HG03159 (cell line): ENCODE results near the gene RPTOR.
"Not testable (repeated sequence)": the region's sequence is repeated elsewhere in the genome, so short reads cannot be mapped to it uniquely, and the experiment has no call there.

Experiments used
- ATAC-seq: cut with Tn5 transposase; IDR thresholded peaks from one replicate; pipeline ENCODE4 v1.9.1; 2021; ENCODE audit warnings: mild to moderate bottlenecking, moderate library complexity; ENCODE audit not compliant: unreplicated experiment

Gene RPTOR

GRCh38 chr17:80737106-80738019, 192.7 kb downstream of the RPTOR start:
- peak; percentile 68 for ATAC-seq

DNA sequence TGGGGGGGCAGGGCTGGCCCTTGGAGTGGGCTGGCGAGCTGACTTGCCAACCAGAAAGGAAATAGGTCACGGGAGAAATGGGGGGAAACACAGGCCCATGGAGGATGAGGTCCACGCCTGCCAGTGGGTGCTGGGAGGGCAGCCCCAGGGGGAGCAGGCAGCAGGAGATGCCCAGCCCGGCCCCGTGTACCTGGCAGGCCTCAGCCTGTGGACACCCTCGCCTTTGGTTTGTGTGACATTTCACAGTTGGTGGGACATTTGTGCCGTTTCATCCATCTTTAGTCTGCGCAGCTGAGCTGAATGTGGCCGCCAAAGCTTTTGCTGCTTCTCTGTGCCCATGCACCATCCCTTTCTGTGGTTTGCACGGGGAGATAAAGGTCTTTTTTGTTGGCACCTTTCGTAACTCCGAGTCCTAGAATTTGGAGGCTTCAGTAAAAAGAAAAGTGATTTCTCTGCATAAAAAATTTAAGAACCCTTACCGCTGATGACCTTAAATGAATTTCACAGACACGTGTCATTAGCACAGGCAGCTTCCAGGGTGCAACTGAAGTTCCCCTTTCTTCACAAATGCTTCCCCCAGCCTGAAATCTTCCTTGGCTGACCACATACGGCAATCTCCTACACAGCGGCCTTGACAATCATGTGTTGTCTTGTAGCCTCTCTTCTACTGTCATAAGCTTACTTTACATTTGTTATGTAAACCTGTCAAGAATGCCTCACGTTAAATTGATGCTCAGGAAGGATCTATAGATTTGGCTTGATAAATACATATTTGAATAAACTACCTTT, 193.6 kb downstream of the RPTOR start:
- ATAC-seq, result peak; percentile 23

DNA sequence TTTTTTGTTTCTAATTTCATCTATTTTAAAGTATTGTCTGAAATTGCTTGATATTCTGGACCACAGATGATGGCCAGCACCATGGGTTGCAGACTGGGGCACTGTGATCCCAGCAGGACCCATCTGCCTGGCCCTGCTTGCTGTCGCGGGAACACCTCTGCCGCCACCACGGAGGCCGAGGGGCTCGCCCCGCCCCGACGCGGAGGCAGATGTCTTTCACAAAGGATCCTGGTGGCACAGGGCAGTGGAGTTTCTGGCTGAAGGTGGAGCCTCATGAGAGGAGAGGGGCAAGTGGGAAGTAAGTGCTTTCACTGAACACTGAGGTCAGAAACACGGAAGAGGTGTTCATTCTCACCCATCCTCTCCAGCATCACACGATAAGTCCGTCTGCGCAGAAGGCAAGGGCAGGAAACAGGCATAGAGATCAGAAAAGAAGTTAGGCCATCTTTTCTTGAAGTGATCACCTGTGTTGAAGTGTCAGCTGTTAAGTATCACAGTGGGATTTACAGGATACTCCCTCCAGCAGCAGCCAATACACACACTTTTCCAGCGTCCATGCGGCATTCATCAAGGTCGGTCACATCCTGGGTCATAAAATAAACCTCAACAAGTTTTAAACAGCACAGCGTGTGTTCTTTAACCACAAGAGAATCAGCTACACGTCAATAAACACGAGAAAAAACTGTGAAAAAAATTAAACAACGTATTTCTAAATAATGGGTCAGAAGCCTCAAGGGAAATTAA, 194.5 kb downstream of the RPTOR start:
- ATAC-seq, result no peak

GRCh38 chr17:80740141-80740540, 195.5 kb downstream of the RPTOR start:
- no peak for ATAC-seq

DNA sequence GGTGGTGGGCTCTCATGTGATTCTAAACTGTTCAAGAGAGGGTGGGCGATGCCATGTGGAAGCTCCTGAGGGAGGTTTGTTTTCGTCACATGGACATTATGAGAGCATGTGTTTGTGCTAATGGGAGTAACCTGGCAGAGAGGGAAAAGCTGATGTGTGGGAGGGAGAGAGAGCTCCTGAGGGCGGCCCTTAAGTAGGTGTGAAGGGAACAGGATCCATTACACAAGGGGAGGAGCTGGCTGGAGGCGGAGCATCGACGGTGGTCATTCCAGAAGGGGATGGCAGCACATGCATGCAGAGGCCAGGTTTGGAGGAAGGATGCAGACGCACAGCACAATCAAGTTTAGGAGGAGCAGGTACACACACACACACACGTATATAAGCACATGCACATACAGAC, 197.5 kb downstream of the RPTOR start:
- ATAC-seq, result no peak

DNA sequence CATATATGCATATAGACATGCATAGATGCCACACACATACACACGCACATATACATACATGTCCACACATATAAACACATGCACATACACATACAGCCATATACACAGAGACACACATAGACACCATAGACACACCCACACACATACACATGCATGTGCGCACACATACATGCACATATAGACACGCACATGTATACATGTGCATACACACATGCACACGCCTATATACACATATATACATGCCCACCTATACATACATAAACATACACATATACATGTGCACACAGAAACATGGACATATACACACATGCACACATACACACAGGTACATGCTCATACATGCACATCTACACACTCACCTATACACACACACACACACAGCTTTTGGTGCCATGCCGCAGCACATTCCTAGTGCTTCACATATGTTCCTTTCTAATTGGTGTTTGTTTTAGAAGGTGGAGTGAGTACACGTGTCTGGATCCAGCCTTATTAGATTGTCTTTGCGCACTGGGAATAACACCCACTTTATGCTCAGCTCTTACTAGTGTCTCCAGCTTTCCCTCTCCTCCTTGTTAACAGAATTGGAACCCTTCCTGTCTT, 198.0 kb downstream of the RPTOR start:
- ATAC-seq, result no peak

GRCh38 chr17:80743181-80743771, 198.6 kb downstream of the RPTOR start:
- no peak for ATAC-seq

DNA sequence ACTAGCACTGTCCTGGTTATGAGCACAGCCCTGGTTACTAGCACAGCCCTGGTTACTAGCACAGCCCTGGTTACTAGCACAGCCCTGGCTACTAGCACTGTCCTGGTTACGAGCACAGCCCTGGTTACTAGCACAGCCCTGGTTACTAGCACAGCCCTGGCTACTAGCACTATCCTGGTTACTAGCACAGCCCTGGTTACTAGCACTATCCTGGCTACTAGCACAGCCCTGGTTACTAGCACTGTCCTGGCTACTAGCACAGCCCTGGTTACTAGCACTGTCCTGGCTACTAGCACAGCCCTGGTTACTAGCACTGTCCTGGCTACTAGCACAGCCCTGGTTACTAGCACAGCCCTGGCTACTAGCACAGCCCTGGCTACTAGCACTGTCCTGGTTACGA, 199.3 kb downstream of the RPTOR start:
- not testable (repeated sequence) for ATAC-seq

GRCh38 chr17:80744725-80745124, 200.1 kb downstream of the RPTOR start:
- not testable (repeated sequence) for ATAC-seq

DNA sequence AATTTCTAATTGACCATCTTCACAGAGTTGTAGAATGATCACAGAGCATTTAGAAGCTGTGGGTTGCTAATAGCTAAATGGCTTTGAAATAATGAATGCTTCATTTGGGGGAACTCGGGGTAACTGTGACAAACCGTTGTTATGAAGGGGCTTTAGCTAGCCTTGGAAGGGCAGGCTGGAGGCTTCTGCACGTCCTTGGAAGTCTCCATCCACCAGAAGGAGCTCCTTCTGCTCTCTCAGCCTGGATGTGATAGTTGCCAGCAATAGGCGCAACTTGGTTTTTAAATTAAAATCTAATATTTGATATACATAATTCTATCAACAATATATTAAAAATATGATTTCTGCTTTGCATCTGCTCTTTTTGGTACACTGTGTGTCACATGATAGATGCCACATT, 200.5 kb downstream of the RPTOR start:
- ATAC-seq, result no peak

DNA sequence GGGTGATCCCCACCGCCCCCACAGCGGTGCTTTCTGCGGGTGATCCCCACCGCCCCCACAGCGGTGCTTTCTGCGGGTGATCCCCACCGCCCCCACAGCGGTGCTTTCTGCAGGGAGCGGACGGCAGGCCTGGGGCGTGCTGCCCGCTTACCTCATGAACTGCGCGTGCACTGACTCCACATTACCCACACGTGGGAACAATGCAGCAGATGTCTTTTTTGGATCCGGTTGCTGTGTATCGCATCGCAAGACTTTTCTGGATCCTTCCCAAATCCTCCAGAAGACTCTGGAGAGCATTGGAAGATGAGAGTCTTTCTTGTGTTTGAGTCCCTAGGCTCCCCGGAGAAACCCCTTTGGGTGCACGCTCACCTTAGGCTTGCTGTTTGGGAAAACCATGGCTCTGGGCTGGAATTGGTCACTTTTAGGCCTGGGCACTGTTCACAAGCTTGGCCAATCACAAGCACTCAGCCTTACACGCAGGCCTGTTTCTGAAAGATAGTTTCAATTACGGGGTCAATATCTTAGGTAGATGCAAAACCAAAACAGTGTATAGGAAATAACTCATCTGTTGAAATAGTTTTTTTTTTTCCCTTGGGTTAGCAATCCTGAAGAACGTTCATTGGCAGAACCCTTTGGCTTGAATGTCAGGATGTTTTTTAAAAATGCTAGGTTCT, 201.8 kb downstream of the RPTOR start:
- ATAC-seq, result no peak

DNA sequence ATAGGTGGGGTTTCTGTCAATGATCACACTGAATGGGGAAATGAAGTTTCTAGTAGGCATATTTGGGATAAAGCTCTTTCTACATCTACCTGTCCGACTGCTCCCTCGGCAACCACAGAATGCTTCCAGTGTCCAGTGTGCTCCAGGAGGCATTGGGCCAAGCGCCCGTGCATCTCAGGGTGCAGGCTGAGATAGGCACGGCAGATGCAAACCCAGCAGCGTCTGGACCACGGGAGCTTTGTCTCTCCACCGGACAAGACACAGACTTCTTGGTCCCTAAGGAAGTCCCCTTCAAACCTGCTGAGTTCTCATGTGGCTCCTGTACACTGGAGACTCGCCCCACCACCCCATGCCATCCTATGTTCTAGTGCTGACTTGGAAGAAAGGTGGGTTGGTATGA, 202.8 kb downstream of the RPTOR start:
- ATAC-seq, result no peak

DNA sequence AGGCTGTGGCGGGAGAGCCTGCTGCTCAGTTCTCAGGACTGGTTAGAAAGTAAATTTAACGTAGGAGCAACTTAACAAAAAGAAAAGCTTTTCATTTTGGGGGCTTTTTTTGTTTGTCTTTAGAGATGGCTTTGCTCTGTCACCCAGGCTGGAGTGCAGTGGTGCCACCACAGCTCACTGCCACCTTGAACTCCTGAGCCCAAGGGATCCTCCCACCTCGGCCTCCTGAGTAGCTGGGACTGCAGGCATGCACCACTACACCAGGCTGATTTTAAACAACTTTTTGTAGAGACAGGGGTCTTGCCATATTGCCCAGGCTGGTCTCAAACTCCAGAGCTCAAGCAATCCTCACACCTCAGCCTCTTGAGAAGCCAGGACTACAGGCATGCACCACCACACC, 205.0 kb downstream of the RPTOR start:
- ATAC-seq, result no peak

DNA sequence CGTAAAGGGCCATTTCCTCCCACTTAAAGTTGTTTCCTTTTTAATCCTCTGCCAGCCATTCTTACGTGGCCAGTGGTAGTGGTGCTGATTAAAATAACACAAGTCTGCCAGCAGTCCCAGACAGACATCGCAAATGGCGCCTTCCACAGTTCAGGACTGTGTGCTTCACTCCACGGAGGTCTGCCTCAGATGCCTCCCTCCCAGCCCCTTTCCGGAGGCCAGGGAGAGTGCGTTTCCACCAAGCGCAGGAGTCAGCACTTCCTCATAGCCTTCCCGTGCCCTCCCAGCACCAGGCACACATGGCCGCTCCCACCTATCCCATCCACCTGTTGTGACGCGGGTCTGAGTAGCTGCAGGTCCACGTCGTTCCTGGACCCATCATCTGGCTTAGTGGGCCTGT, 205.6 kb downstream of the RPTOR start:
- ATAC-seq, result no peak

DNA sequence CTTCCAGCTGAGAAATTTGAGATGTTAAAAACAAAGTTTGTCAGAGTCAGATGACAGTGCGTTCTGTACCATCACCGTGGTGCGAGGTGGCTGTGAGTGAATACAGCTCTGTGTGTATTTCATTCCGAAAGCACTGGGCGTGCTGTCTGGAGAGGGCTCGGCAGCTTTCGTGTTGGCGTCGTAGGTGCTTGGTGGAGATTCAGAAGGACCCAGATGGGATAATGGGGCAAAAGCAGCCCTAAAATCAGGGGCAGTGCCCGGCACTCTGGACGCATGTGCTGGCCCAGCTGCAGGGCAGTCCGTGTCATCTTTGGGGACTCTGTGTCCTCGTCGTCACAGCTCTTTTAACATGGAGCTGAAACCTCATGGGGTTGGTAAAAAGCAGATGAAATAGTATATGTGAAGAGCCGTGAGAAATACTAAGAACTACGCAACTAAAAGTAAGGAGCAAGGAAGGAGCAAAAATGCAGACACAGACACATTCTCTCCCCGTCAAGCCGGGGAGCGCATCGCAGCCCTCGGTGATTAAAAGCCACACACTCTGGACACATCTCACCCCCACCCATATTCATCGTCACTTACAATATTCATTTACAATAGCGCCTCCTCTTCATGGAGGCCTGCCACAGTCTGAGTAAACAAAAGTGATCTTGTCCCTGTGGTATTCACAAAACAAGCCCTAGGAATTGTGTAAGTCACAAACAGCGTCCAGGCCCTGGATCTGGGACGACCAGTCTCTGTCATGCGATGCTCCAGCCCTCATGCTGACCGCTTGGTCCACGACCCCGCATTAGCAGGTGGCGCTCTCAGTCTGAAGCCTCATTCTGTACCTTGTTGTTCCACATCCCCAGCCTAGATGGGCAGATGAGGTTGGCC, 206.7 kb downstream of the RPTOR start:
- no peak for ATAC-seq

GRCh38 chr17:80751946-80752581, 207.4 kb downstream of the RPTOR start:
- ATAC-seq, result no peak

- no peak for ATAC-seq
Observed at GRCh38 chr17:80753685-80754345, 209.2 kb downstream of the RPTOR start.

DNA sequence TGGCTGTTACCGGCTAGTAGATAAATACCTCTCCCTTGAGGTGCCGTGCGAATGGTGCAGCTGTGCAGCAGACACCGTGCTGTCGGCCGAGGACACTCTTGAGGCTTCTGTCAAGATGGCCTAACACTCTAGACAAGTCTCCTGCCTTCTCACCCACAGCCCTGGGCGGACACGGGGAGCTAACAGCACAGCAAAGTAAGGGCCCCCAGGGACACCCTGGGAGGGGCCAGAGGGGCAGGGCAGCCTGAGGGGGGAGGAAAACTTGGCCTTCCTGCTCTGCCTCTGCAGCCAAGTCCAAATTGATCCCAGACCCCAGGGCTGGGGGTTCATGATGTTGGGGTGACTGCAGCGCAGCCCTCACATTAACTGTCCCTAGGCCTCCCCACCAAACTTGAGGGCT, 210.2 kb downstream of the RPTOR start:
- ATAC-seq, result no peak
